GM15510 (cell line): Measurements from ENCODE around the gene F13A1.

Source experiments
- POLR2A ChIP-seq: IDR thresholded peaks from 3 replicates; pipeline ENCODE4 v1.6.1; 2011; ENCODE audit warnings: borderline replicate concordance; ENCODE audit not compliant: insufficient read length; ENCODE audit errors: extremely low read depth

F13A1 gene

DNA sequence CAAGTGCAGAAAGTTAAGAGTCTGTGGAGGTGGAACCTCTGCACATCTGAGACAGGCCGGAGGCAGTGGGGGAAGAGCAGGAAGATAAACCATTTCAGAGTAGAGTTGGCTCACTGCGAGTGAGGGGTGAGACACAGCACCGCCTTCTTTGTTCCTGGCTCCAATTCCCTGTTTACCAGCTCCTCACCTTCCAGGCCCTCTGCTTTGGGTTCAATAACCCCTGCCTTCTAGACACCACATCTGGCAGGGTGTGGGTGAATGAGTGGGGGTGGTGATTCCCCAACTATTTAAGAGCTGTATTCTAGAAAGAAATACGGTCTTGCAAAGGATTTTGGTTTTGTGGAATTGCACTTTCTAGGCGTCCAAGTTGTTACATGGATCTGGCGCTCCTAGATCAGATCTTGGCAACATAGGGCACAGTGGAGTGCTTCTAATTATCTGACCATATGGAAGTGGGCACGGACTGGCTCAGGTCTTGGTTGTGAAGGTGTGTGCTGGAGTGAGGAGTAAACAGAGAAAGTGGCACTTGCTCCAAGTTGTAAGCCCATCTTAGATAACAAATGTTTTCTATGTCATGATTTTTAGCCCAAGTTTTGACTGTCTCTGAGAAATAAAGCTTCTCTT lies 172.2 kb downstream of the F13A1 start:
- TF ChIP-seq POLR2A = no peak

- no peak for TF ChIP-seq POLR2A
Observed at GRCh38 chr6:6131492-6132109, 188.9 kb downstream of the F13A1 start.

GRCh38 chr6:6125495-6125894 lies 195.0 kb downstream of the F13A1 start:
- TF ChIP-seq POLR2A = no peak

GRCh38 chr6:6123803-6124202 lies 196.7 kb downstream of the F13A1 start:
- no peak for TF ChIP-seq POLR2A

- TF ChIP-seq POLR2A = no peak
Observed at GRCh38 chr6:6121943-6122342, 198.5 kb downstream of the F13A1 start.

DNA sequence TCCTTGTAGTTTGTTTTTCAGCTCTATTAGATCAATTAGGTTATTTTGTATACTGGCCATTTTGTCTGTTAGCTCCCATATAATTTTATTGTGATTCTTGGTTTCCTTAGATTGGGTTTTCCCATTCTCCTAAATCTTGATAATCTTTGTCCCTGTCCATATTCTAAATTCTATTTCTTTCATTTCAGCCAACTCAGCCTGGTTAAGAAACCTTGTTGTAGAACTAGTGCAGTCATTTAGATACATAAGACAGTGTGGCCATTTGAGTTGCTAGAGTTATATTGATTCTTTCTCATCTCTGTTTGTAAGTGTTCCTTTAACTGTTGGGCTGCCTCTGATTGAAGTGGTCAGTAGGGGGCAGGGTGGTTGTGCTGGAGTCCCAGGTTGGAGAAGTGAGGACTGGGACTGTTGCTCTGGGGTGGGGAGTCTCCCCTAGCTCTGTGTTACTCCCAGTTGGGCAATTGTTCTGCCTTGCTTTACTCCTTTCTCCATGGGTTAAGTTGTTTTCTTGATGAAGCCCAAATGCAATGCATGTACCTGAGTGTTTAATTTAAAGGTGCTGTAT lies 214.9 kb downstream of the F13A1 start:
- no peak for TF ChIP-seq POLR2A
